ENCODE measurements around the gene CHMP2A. TPM values are rescaled to one million over a fixed set of nuclear protein-coding genes. Genes with fewer than 3 reads are reported as not detected.

CHMP2A gene
- total RNA-seq, 2 donors from 2014 or later = 102 to 126 TPM

- peak overlapping the region; percentile 76 to 81 for H3K4me3 ChIP-seq
- DNase-seq (ENCODE audit: low spot score) = peak; percentile 87
- intact Hi-C loops (cut with DNase I) = loop anchor here (2.0 kb wide), 1 partner anchor 13 kb away; the partner anchor contains the start of gene MZF1
- no peaks in the 10 kb centered on the region for H3K27me3 ChIP-seq (replicated peaks; ENCODE audit: insufficient read depth)
- H3K9me3 ChIP-seq = no peaks in the 10 kb centered on the region
- H3K27ac ChIP-seq = peak overlapping the region; percentile 100
- no peak for TF ChIP-seq POLR2A (IDR thresholded peaks at IDR 0.05)
- peak; percentile 76 for TF ChIP-seq POLR2AphosphoS5 (IDR thresholded peaks at IDR 0.05)
- no peaks in the 10 kb centered on the region for H3K36me3 ChIP-seq
- 2% methylated on average over 31 of the region's 33 CpGs for WGBS
- H3K4me1 ChIP-seq (replicated peaks) = peaks cover 20% of the 10 kb centered on the region
These were observed 4.5 kb upstream of the CHMP2A start for GRCh38 chr19:58559275-58560006.

GRCh38 chr19:58558623-58559274, 3.8 kb upstream of the CHMP2A start:
- H3K4me3 ChIP-seq = peak overlapping the region; percentile 76 to 81
- WGBS = 0% methylated on average over 72 of the region's 76 CpGs
- no peaks in the 10 kb centered on the region for H3K9me3 ChIP-seq
- peak overlapping the region; percentile 100 for H3K27ac ChIP-seq
- H3K27me3 ChIP-seq (replicated peaks; ENCODE audit: insufficient read depth) = no peaks in the 10 kb centered on the region
- intact Hi-C loops (cut with DNase I) = loop anchor here (2.0 kb wide), 1 partner anchor 14 kb away; the partner anchor contains the start of gene MZF1
- H3K36me3 ChIP-seq = no peaks in the 10 kb centered on the region
- peaks cover 23% of the 10 kb centered on the region for H3K4me1 ChIP-seq (replicated peaks)
- TF ChIP-seq CTCF (IDR thresholded peaks at IDR 0.05) (no peak), POLR2AphosphoS5 (IDR thresholded peaks at IDR 0.05) (peak; percentile 88), POLR2A (IDR thresholded peaks at IDR 0.05) (peak; percentile 27)
- DNase-seq (ENCODE audit: low spot score) = peak; percentile 98

- H3K4me3 ChIP-seq = peak within 1 kb of the TSS; percentile 76 to 81
- 2% methylated on average over 58 of the region's 62 CpGs for WGBS
- TF ChIP-seq POLR2AphosphoS5 (IDR thresholded peaks at IDR 0.05) (no peak), POLR2A (IDR thresholded peaks at IDR 0.05) (no peak), CTCF (IDR thresholded peaks at IDR 0.05) (no peak)
- intact Hi-C loops (cut with DNase I) = loop anchor here (2.0 kb wide), 1 partner anchor 15 kb away; the partner anchor contains the start of gene MZF1
- peaks cover 23% of the 10 kb centered on the region for H3K4me1 ChIP-seq (replicated peaks)
- H3K27ac ChIP-seq = peak within 1 kb of the TSS; percentile 100
- H3K9me3 ChIP-seq = no peaks in the 10 kb centered on the region
- H3K27me3 ChIP-seq (replicated peaks; ENCODE audit: insufficient read depth) = no peaks in the 10 kb centered on the region
- DNase-seq (ENCODE audit: low spot score) = peak; percentile 35
- no peaks in the 10 kb centered on the region for H3K36me3 ChIP-seq
These were observed 3.2 kb upstream of the CHMP2A start, which contains the start of gene UBE2M for GRCh38 chr19:58558066-58558622. UBE2M (minus strand) TSS chr19:58558611; CDS start chr19:58558381, 230 bp downstream.

- Histone ChIP-seq H3K27ac (peak overlapping the region; percentile 100), H3K36me3 (no peaks in the 10 kb centered on the region), H3K9me3 (no peaks in the 10 kb centered on the region), H3K27me3 (replicated peaks; ENCODE audit: insufficient read depth) (no peaks in the 10 kb centered on the region), H3K4me3 (peak overlapping the region; percentile 76 to 81), H3K4me1 (replicated peaks) (peaks cover 20% of the 10 kb centered on the region)
- DNase-seq (ENCODE audit: low spot score) = no peak
- TF ChIP-seq CTCF (IDR thresholded peaks at IDR 0.05) (no peak), POLR2AphosphoS5 (IDR thresholded peaks at IDR 0.05) (no peak), POLR2A (IDR thresholded peaks at IDR 0.05) (no peak)
- intact Hi-C loops (cut with DNase I) = loop anchor here (2.0 kb wide), 1 partner anchor 15 kb away; the partner anchor contains the start of gene MZF1
- WGBS = 30% methylated on average over 12 of the region's 12 CpGs
These were observed 2.5 kb upstream of the CHMP2A start for GRCh38 chr19:58557221-58558065.

Measured in prostate gland (tissue), 2 donors.